ENCODE measurements around the gene NTM. TPM values are rescaled to one million over a fixed set of nuclear protein-coding genes. Genes with fewer than 3 reads are reported as not detected.

The NTM gene
- total RNA-seq, 1 experiment from 2014 or later = 16.4 TPM

- TF ChIP-seq MAX (CRISPR knock-in tag; IDR thresholded peaks at IDR 0.05) = no peak
- TF ChIP-seq PRRX2 (CRISPR knock-in tag; IDR thresholded peaks at IDR 0.05) = no peak
- no peak for TF ChIP-seq E2F5 (CRISPR knock-in tag; IDR thresholded peaks at IDR 0.05)
- no peak for TF ChIP-seq ATF6 (CRISPR knock-in tag; IDR thresholded peaks at IDR 0.05)
- TF ChIP-seq ESRRA (CRISPR knock-in tag; IDR thresholded peaks at IDR 0.05; ENCODE audit: borderline replicate concordance) = no peak
- no peak for TF ChIP-seq GRHL2 (CRISPR knock-in tag; IDR thresholded peaks at IDR 0.05; ENCODE audit: insufficient replicate concordance, severe bottlenecking)
- TF ChIP-seq ARID4B (CRISPR knock-in tag; IDR thresholded peaks at IDR 0.05; ENCODE audit: borderline replicate concordance) = no peak
- no peak for TF ChIP-seq E2F1 (CRISPR knock-in tag; IDR thresholded peaks at IDR 0.05)
- no peak for TF ChIP-seq NR3C1 (CRISPR knock-in tag; conservative IDR thresholded peaks at IDR 0.05; ENCODE audit: low read depth)
These were observed 230.2 kb downstream of the NTM start (continued) for GRCh38 chr11:131600628-131601027.

GRCh38 chr11:131601586-131601985 is 231.2 kb downstream of the NTM start:
- H3K27ac Mint-ChIP-seq = no peak overlapping the region
- no peak for ATAC-seq
- peaks cover 3% of the 10 kb centered on the region; the same call in 1 of the 2 replicates for H3K27me3 Mint-ChIP-seq (ENCODE audit: low read depth)
- H3K4me1 Mint-ChIP-seq = peaks cover 14% of the 10 kb centered on the region
- ChIA-PET CTCF (no interaction called here), POLR2A (interaction anchor here (0.6 kb wide), 1 partner anchor 11 kb away, joined by 3 read pairs; no protein-coding TSS in a partner anchor)
- H3K9me3 Mint-ChIP-seq = peaks cover 3% of the 10 kb centered on the region
- TF ChIP-seq ETV6 (CRISPR knock-in tag; IDR thresholded peaks at IDR 0.05) (no peak), ZNF416 (CRISPR knock-in tag; IDR thresholded peaks at IDR 0.05) (no peak), NR3C1 (CRISPR knock-in tag; conservative IDR thresholded peaks at IDR 0.05; ENCODE audit: low read depth) (no peak), ZBTB43 (CRISPR knock-in tag; IDR thresholded peaks at IDR 0.05) (no peak), USF2 (CRISPR knock-in tag; IDR thresholded peaks at IDR 0.05) (no peak), KAT7 (CRISPR knock-in tag; IDR thresholded peaks at IDR 0.05; ENCODE audit: borderline replicate concordance) (no peak), TCF7 (CRISPR knock-in tag; IDR thresholded peaks at IDR 0.05; ENCODE audit: low read depth) (no peak), MLX (CRISPR knock-in tag; IDR thresholded peaks at IDR 0.05) (no peak), SMAD4 (CRISPR knock-in tag; IDR thresholded peaks at IDR 0.05) (no peak), NR2C2 (CRISPR knock-in tag; IDR thresholded peaks at IDR 0.05) (no peak), NR1H2 (CRISPR knock-in tag; IDR thresholded peaks at IDR 0.05) (no peak)
- H3K36me3 Mint-ChIP-seq = no peaks in the 10 kb centered on the region
- no peak for DNase-seq (ENCODE audit: low spot score)
- no peak overlapping the region for H3K4me3 Mint-ChIP-seq
